Astrocyte of the spinal cord (primary cell): ENCODE measurements around the gene HCAR2.
"Not testable (repeated sequence)": the region's sequence is repeated elsewhere in the genome, so short reads cannot be mapped to it uniquely, and the experiment has no call there.

Experiments
- DNase-seq: peaks from one replicate; pipeline ENCODE4 v3.0.0; 2011; ENCODE audit warnings: low read depth, low spot score
- H3K4me3 ChIP-seq: 2 replicates; pipeline ENCODE4 v1.5.1; 2011; ENCODE audit warnings: low read depth, mild to moderate bottlenecking, low read length, moderate library complexity
- CTCF ChIP-seq: IDR thresholded peaks from 2 replicates; pipeline ENCODE4 v1.5.1; 2012; ENCODE audit warnings: low read depth, mild to moderate bottlenecking, low read length, inconsistent platforms
- in situ Hi-C: cut with HindIII; loops from 2 replicates; pipeline ENCODE4 v1.10.0; 2017; ENCODE audit warnings: low sequenced_read_pairs

The HCAR2 gene

GRCh38 chr12:122681814-122682213, 21.3 kb downstream of the HCAR2 start:
- in situ Hi-C loops: no loop called here
- peak; percentile 23 for DNase-seq
- TF ChIP-seq CTCF: no peak
- no peak overlapping the region for H3K4me3 ChIP-seq

- H3K4me3 ChIP-seq, in situ Hi-C loops, DNase-seq: not testable (repeated sequence)
Observed at GRCh38 chr12:122680989-122681388, 22.2 kb downstream of the HCAR2 start.

- DNase-seq, in situ Hi-C loops, H3K4me3 ChIP-seq: not testable (repeated sequence)
Observed at GRCh38 chr12:122676781-122677180, 26.4 kb downstream of the HCAR2 start.

GRCh38 chr12:122676015-122676414, 27.1 kb downstream of the HCAR2 start:
- DNase-seq, in situ Hi-C loops, H3K4me3 ChIP-seq: not testable (repeated sequence)

- no peak for DNase-seq
- no peak for TF ChIP-seq CTCF
- in situ Hi-C loops: no loop called here
- no peak overlapping the region for H3K4me3 ChIP-seq
Observed at GRCh38 chr12:122672515-122672914, 30.6 kb downstream of the HCAR2 start.

- peak; percentile 50 for DNase-seq
- H3K4me3 ChIP-seq: no peak overlapping the region
- in situ Hi-C loops: no loop called here
- no peak for TF ChIP-seq CTCF
Observed at GRCh38 chr12:122669397-122670070, 33.6 kb downstream of the HCAR2 start.

GRCh38 chr12:122668268-122668667, 34.9 kb downstream of the HCAR2 start:
- in situ Hi-C loops: no loop called here
- DNase-seq: no peak
- TF ChIP-seq CTCF: no peak
- no peak overlapping the region for H3K4me3 ChIP-seq

GRCh38 chr12:122665759-122666158, 37.4 kb downstream of the HCAR2 start:
- in situ Hi-C loops: no loop called here
- H3K4me3 ChIP-seq: no peak overlapping the region
- no peak for TF ChIP-seq CTCF
- DNase-seq: no peak
